Astrocyte (in vitro differentiated cells and primary cell): ENCODE data around the gene GPR26.

Source experiments
- CTCF ChIP-seq: IDR thresholded peaks from 2 replicates; pipeline ENCODE4 v1.5.1; 2011; ENCODE audit warnings: low read depth, mild to moderate bottlenecking, inconsistent platforms, low read length, moderate library complexity; ENCODE audit not compliant: insufficient read depth
- EZH2 ChIP-seq: IDR thresholded peaks from 2 replicates; pipeline ENCODE4 v1.6.1; 2012; ENCODE audit warnings: mild to moderate bottlenecking, low read length, inconsistent platforms; ENCODE audit not compliant: insufficient read depth

- no peak for TF ChIP-seq CTCF
- TF ChIP-seq EZH2 = no peak
Observed at GRCh38 chr10:123744224-123744536, 78.0 kb downstream of the GPR26 start.
